Retinal pigment epithelial cell (primary cell): ENCODE measurements around the gene UMAD1.

ENCODE experiments used
- DNase-seq: peaks from one replicate; pipeline ENCODE4 v3.0.0-alpha.2; 2010; ENCODE audit warnings: low read depth
- H3K4me3 ChIP-seq: 2 replicates; pipeline ENCODE4 v1.5.1; 2011; ENCODE audit warnings: mild to moderate bottlenecking, low read length, control low read depth, moderate library complexity
- TF ChIP-seq, protein P1 (sequence below): conservative IDR thresholded peaks from 2 replicates; pipeline ENCODE4 v1.5.1; 2011; ENCODE audit warnings: low read depth, low read length, control low read depth, inconsistent platforms

The UMAD1 gene

GRCh38 chr7:7884855-7885254 is 244.3 kb downstream of the UMAD1 start:
- no peak overlapping the region for H3K4me3 ChIP-seq
- TF ChIP-seq, protein P1, sequence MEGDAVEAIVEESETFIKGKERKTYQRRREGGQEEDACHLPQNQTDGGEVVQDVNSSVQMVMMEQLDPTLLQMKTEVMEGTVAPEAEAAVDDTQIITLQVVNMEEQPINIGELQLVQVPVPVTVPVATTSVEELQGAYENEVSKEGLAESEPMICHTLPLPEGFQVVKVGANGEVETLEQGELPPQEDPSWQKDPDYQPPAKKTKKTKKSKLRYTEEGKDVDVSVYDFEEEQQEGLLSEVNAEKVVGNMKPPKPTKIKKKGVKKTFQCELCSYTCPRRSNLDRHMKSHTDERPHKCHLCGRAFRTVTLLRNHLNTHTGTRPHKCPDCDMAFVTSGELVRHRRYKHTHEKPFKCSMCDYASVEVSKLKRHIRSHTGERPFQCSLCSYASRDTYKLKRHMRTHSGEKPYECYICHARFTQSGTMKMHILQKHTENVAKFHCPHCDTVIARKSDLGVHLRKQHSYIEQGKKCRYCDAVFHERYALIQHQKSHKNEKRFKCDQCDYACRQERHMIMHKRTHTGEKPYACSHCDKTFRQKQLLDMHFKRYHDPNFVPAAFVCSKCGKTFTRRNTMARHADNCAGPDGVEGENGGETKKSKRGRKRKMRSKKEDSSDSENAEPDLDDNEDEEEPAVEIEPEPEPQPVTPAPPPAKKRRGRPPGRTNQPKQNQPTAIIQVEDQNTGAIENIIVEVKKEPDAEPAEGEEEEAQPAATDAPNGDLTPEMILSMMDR: no peak
- no peak for DNase-seq

DNA sequence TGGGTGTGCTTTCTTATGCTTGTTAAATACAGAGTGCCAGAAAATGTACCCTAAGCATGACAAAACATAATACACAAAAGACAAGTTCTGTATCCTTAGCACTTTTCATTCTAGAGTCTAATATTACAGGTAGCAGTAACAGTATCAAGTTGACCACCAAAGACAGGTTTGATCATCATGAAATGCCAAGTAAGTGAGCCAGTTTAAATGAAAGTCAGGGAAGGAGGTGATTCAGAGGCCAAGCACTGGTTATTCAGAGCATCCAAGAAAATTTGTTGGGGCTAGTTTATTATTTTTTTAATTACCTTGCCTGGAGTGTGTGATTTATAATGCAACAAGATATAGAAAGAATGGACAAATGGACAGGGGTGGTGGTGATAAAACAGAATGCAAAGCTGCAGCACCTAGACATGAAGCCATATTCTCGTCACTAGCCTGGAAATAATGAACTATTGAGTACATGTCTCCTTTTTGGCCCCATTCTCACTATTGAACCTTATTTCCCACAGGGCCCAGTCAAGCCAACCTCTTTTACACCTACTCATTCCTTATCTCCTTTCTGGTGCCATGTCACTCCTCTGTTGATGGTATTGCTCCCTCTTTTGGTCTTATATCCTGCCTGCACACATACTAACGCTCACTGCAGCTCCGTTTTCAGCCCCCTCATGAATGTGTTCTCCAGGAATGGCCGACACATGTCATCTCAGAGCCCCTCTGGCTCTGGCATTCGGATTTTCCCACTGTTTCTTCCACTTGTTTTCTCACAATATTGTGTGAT is 249.4 kb downstream of the UMAD1 start:
- H3K4me3 ChIP-seq: no peak overlapping the region
- TF ChIP-seq, protein P1: no peak
- DNase-seq: no peak

DNA sequence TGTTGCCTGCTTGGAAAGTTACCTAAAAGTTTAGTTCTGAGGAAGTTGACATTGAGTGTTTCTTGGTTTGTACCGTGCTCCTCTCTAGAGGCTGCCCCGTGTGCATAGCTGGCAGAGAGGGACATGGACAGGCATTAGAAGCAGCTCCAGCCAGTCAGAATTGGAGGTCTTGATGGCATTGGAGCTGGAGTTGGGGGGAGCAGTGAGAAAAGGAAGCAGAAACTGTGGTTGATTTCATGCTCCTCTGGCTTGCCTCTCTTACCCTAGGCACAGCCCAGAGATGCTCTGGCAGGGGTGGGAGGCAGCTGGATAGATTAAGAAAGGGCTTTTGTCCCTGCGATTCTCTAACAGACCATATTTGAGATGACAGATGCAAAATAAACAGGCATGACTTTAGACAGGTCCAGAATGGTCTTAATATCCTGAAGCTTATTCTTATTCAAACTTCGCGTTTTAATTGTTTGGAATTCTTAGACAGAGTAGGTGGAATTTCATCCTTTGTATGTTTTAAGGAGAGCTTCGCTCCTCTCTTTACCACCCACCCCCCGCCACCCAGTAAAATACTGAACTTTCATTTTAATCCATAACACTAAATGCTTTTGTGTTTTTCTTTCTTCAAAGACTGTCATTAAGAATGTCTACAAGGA is 254.6 kb downstream of the UMAD1 start:
- no peak overlapping the region for H3K4me3 ChIP-seq
- TF ChIP-seq, protein P1: no peak
- no peak for DNase-seq

- DNase-seq: peak; percentile 67
- TF ChIP-seq, protein P1: peak; percentile 14
- H3K4me3 ChIP-seq: no peak overlapping the region
Measured at GRCh38 chr7:7895754-7896153, 255.2 kb downstream of the UMAD1 start.

GRCh38 chr7:7897509-7897908 is 257.0 kb downstream of the UMAD1 start:
- H3K4me3 ChIP-seq: no peak overlapping the region
- no peak for DNase-seq
- TF ChIP-seq, protein P1: no peak

GRCh38 chr7:7897949-7898515 is 257.5 kb downstream of the UMAD1 start:
- no peak overlapping the region for H3K4me3 ChIP-seq
- DNase-seq: no peak
- TF ChIP-seq, protein P1: no peak
